ENCODE measurements around the gene ABL1. TPM values are rescaled to one million over a fixed set of nuclear protein-coding genes. Genes with fewer than 3 reads are reported as not detected.
A peak's percentile ranks its signal among the peaks of the same experiment; 100 is the strongest.

Gene ABL1
- total RNA-seq, 2 experiments from 2014 or later: 30.2 to 33.0 TPM

DNA sequence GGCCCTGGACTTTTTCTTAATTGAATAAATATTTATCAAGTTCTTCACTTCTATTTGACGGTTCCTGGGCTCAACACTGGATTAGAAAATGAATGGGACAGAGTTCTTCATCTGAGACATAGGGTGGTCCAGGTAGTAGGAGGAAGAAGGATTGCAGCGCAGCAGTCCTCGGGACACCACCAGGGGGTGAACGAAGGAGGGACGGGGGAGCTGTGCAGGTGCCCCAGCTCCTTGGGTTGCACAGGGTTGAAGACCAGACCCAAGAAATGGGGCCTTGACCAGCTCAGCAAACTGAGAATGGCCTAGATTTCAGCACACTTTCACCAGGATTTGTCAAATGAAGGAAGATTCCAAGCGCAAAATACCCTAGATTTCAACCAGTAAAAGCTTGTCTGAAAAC lies 29.5 kb downstream of the ABL1 start:
- no peaks in the 10 kb centered on the region for H3K4me1 Mint-ChIP-seq (ENCODE audit: low read depth)
- H3K9me3 Mint-ChIP-seq: no peaks in the 10 kb centered on the region
- intact Hi-C loops (cut with micrococcal nuclease): loop anchor here (5.0 to 10.0 kb wide), 2 partner anchors 92 to 160 kb away; no protein-coding TSS in a partner anchor
- DNase-seq (no peak), ATAC-seq (no peak)
- H3K27ac Mint-ChIP-seq: no peak overlapping the region
- no peak overlapping the region for H3K4me3 Mint-ChIP-seq
- POLR2A ChIA-PET: no interaction called here
- CTCF ChIA-PET: interaction anchor here (1.1 to 9.0 kb wide), 11 partner anchors 10 to 182 kb away, joined by 3 to 74 read pairs (median 4); no protein-coding TSS in a partner anchor
- peaks cover 6% of the 10 kb centered on the region for H3K36me3 Mint-ChIP-seq (ENCODE audit: low read depth)
- TF ChIP-seq CTCF (IDR thresholded peaks at IDR 0.05): no peak
- H3K27me3 Mint-ChIP-seq: no peaks in the 10 kb centered on the region

DNA sequence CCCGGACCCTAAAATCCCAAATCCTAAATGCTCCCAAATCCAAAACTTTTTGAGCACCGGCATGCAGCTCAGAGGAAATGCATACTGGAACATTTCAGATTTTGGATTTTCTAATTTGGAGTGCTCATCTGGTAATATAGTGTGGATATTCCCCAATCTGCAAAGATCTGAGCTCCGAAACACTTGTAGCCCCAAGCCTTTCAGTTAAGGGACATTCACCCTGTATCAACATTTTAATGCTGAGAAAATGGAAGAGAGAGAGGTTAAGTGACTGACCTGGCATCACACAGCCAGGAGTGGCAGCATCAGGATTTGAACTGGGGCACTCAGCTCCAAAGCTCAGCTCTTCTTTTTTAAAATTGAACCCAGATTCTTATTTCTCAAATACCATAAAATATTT lies 30.9 kb downstream of the ABL1 start:
- Mint-ChIP-seq H3K4me3 (no peak overlapping the region), H3K36me3 (ENCODE audit: low read depth) (peaks cover 7% of the 10 kb centered on the region), H3K27ac (no peak overlapping the region), H3K4me1 (ENCODE audit: low read depth) (no peaks in the 10 kb centered on the region), H3K9me3 (no peaks in the 10 kb centered on the region), H3K27me3 (no peaks in the 10 kb centered on the region)
- intact Hi-C loops (cut with micrococcal nuclease): loop anchor here (5.0 to 10.0 kb wide), 3 partner anchors 66 to 181 kb away; no protein-coding TSS in a partner anchor
- ATAC-seq: no peak
- no peak for TF ChIP-seq CTCF (IDR thresholded peaks at IDR 0.05)
- POLR2A ChIA-PET: interaction anchor here (1.2 kb wide), 1 partner anchor 157 kb away, joined by 4 read pairs; no protein-coding TSS in a partner anchor
- CTCF ChIA-PET: interaction anchor here (0.7 to 9.0 kb wide), 27 partner anchors 12 to 348 kb away, joined by 3 to 74 read pairs (median 4); no protein-coding TSS in a partner anchor
- no peak for DNase-seq

DNA sequence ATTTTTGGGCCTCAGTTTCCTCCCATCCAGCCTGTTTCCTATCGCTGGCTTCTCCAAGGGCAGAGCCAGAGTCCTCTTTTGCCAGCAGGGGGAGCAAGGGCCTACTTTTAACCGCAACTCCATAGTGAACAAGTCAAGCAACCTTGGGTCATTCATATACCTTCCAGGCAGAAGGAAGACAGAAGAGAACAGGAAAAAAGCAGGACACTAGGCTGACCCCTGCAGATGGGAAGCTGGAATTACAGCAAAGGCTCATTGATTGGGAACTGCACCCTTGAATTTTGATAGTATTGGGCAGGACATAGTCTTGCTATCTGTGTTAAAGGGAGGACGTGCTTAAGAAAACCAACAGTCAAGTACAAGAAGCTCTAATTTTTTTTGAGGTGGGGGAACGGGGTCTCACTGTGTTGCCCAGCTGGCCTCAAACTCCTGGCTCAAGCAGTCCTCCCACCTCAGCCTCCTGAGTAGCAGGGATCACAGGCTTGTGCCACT lies 31.5 kb downstream of the ABL1 start:
- H3K36me3 Mint-ChIP-seq (ENCODE audit: low read depth): peaks cover 7% of the 10 kb centered on the region
- H3K4me1 Mint-ChIP-seq (ENCODE audit: low read depth): no peaks in the 10 kb centered on the region
- no peak overlapping the region for H3K4me3 Mint-ChIP-seq
- no peaks in the 10 kb centered on the region for H3K9me3 Mint-ChIP-seq
- POLR2A ChIA-PET: no interaction called here
- peak; percentile 92 for TF ChIP-seq CTCF (IDR thresholded peaks at IDR 0.05)
- intact Hi-C loops (cut with micrococcal nuclease): loop anchor here (5.0 to 10.0 kb wide), 3 partner anchors 66 to 181 kb away; no protein-coding TSS in a partner anchor
- CTCF ChIA-PET: interaction anchor here (0.7 to 9.0 kb wide), 34 partner anchors 9 to 348 kb away, joined by 3 to 74 read pairs (median 4); no protein-coding TSS in a partner anchor
- peak; percentile 67 for ATAC-seq
- H3K27ac Mint-ChIP-seq: no peak overlapping the region
- H3K27me3 Mint-ChIP-seq: no peaks in the 10 kb centered on the region
- peak; percentile 74 for DNase-seq

GRCh38 chr9:130867556-130867955 lies 32.5 kb downstream of the ABL1 start:
- H3K27ac Mint-ChIP-seq: no peak overlapping the region
- ATAC-seq (no peak), DNase-seq (no peak)
- intact Hi-C loops (cut with micrococcal nuclease): loop anchor here (5.0 to 10.0 kb wide), 3 partner anchors 65 to 180 kb away; no protein-coding TSS in a partner anchor
- POLR2A ChIA-PET: no interaction called here
- H3K4me3 Mint-ChIP-seq: no peak overlapping the region
- H3K9me3 Mint-ChIP-seq: no peaks in the 10 kb centered on the region
- CTCF ChIA-PET: interaction anchor here (0.8 to 9.0 kb wide), 13 partner anchors 10 to 179 kb away, joined by 3 to 74 read pairs (median 4); no protein-coding TSS in a partner anchor
- H3K36me3 Mint-ChIP-seq (ENCODE audit: low read depth): peaks cover 12% of the 10 kb centered on the region
- H3K27me3 Mint-ChIP-seq: no peaks in the 10 kb centered on the region
- no peaks in the 10 kb centered on the region for H3K4me1 Mint-ChIP-seq (ENCODE audit: low read depth)
- TF ChIP-seq CTCF (IDR thresholded peaks at IDR 0.05): no peak

GRCh38 chr9:130868230-130868629 lies 33.2 kb downstream of the ABL1 start:
- intact Hi-C loops (cut with micrococcal nuclease): loop anchor here (5.0 to 10.0 kb wide), 3 partner anchors 64 to 179 kb away; no protein-coding TSS in a partner anchor
- POLR2A ChIA-PET: no interaction called here
- no peak for ATAC-seq
- no peak for DNase-seq
- Mint-ChIP-seq H3K36me3 (ENCODE audit: low read depth) (peaks cover 15% of the 10 kb centered on the region), H3K4me3 (no peak overlapping the region), H3K9me3 (no peaks in the 10 kb centered on the region), H3K27me3 (no peaks in the 10 kb centered on the region), H3K27ac (no peak overlapping the region), H3K4me1 (ENCODE audit: low read depth) (no peaks in the 10 kb centered on the region)
- CTCF ChIA-PET: interaction anchor here (3.3 to 9.0 kb wide), 3 partner anchors 161 to 178 kb away, joined by 18 to 74 read pairs (median 42); no protein-coding TSS in a partner anchor
- no peak for TF ChIP-seq CTCF (IDR thresholded peaks at IDR 0.05)

Data from activated CD8-positive, alpha-beta T cell treated with anti-CD3 and anti-CD28 coated beads for 36 hours (primary cell).